ENCODE measurements around the gene PMVK.

PMVK gene

GRCh38 chr1:154906621-154907081, 29.9 kb downstream of the PMVK start:
- TF ChIP-seq SIN3A (IDR thresholded peaks at IDR 0.05; ENCODE audit: borderline replicate concordance, insufficient read depth, low read length) (no peak), TAF1 (IDR thresholded peaks at IDR 0.05; ENCODE audit: borderline replicate concordance, insufficient read depth, low read length) (no peak), REST (IDR thresholded peaks at IDR 0.05; ENCODE audit: insufficient read depth in 1 of 2, low read depth in 2 of 2, low read length in 2 of 2) (no peak), FOXP2 (optimal IDR thresholded peaks at IDR 0.05; ENCODE audit: borderline replicate concordance, extremely low read depth, extremely low read length, insufficient read depth) (no peak), POLR2AphosphoS5 (IDR thresholded peaks at IDR 0.05; ENCODE audit: low read depth, low read length) (no peak)

GRCh38 chr1:154902938-154903566, 33.5 kb downstream of the PMVK start:
- TF ChIP-seq FOXP2 (optimal IDR thresholded peaks at IDR 0.05; ENCODE audit: borderline replicate concordance, extremely low read depth, extremely low read length, insufficient read depth) (no peak), TAF1 (IDR thresholded peaks at IDR 0.05; ENCODE audit: borderline replicate concordance, insufficient read depth, low read length) (no peak), SIN3A (IDR thresholded peaks at IDR 0.05; ENCODE audit: borderline replicate concordance, insufficient read depth, low read length) (no peak), POLR2AphosphoS5 (IDR thresholded peaks at IDR 0.05; ENCODE audit: low read depth, low read length) (no peak)

GRCh38 chr1:154901591-154901990, 34.9 kb downstream of the PMVK start:
- no peak for TF ChIP-seq POLR2AphosphoS5 (IDR thresholded peaks at IDR 0.05; ENCODE audit: low read depth, low read length)
- TF ChIP-seq FOXP2 (optimal IDR thresholded peaks at IDR 0.05; ENCODE audit: borderline replicate concordance, extremely low read depth, extremely low read length, insufficient read depth): no peak
- TF ChIP-seq SIN3A (IDR thresholded peaks at IDR 0.05; ENCODE audit: borderline replicate concordance, insufficient read depth, low read length): no peak
- no peak for TF ChIP-seq TAF1 (IDR thresholded peaks at IDR 0.05; ENCODE audit: borderline replicate concordance, insufficient read depth, low read length)
- no peak for TF ChIP-seq REST (IDR thresholded peaks at IDR 0.05; ENCODE audit: insufficient read depth in 1 of 2, low read depth in 2 of 2, low read length in 2 of 2)

GRCh38 chr1:154899041-154899440, 37.5 kb downstream of the PMVK start:
- TF ChIP-seq FOXP2 (optimal IDR thresholded peaks at IDR 0.05; ENCODE audit: borderline replicate concordance, extremely low read depth, extremely low read length, insufficient read depth): no peak

GRCh38 chr1:154896771-154897286, 39.7 kb downstream of the PMVK start:
- TF ChIP-seq TAF1 (IDR thresholded peaks at IDR 0.05; ENCODE audit: borderline replicate concordance, insufficient read depth, low read length) (no peak), POLR2AphosphoS5 (IDR thresholded peaks at IDR 0.05; ENCODE audit: low read depth, low read length) (no peak), REST (IDR thresholded peaks at IDR 0.05; ENCODE audit: insufficient read depth in 1 of 2, low read depth in 2 of 2, low read length in 2 of 2) (no peak), SIN3A (IDR thresholded peaks at IDR 0.05; ENCODE audit: borderline replicate concordance, insufficient read depth, low read length) (no peak), FOXP2 (optimal IDR thresholded peaks at IDR 0.05; ENCODE audit: borderline replicate concordance, extremely low read depth, extremely low read length, insufficient read depth) (no peak)

GRCh38 chr1:154895798-154896197, 40.7 kb downstream of the PMVK start:
- TF ChIP-seq SIN3A (IDR thresholded peaks at IDR 0.05; ENCODE audit: borderline replicate concordance, insufficient read depth, low read length) (no peak), FOXP2 (optimal IDR thresholded peaks at IDR 0.05; ENCODE audit: borderline replicate concordance, extremely low read depth, extremely low read length, insufficient read depth) (no peak), REST (IDR thresholded peaks at IDR 0.05; ENCODE audit: insufficient read depth in 1 of 2, low read depth in 2 of 2, low read length in 2 of 2) (no peak), POLR2AphosphoS5 (IDR thresholded peaks at IDR 0.05; ENCODE audit: low read depth, low read length) (no peak), TAF1 (IDR thresholded peaks at IDR 0.05; ENCODE audit: borderline replicate concordance, insufficient read depth, low read length) (no peak)

Data from PFSK-1 (cell line).